ENCODE data around the gene PEF1.

PEF1 gene

GRCh38 chr1:31644560-31645273 lies at the start of gene PEF1:
Gene PEF1 (minus strand): TSS chr1:31644876. CDS start chr1:31644864, 12 bp downstream.
- DNase-seq (ENCODE audit: low read depth) = peak; percentile 98

GRCh38 chr1:31693231-31693630 lies 48.6 kb upstream of the PEF1 start:
- DNase-seq (ENCODE audit: low read depth) = no peak

DNA sequence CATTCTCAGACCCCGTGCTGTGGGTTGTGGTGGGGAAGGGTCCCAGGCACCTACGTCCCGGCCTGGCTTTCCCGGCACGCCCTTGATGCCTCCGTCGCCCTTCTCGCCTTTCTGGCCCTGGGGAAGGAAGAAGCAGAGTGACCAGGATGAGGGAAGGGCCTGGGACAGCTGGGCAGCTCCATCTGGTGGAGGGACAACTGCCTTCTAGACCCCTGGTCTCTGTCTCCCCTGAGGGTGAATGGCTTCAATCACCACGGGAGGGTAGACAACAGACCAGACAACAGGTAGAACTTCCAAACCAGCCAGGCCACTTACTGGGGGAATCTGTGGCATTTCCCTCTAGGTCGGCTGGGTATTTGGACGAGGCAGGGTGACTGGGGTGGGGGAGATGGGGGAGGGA lies 47.3 kb upstream of the PEF1 start:
- no peak for DNase-seq (ENCODE audit: low read depth)

- DNase-seq (ENCODE audit: low read depth) = no peak
Measured at GRCh38 chr1:31691446-31691845, 46.8 kb upstream of the PEF1 start.

GRCh38 chr1:31690921-31691320 lies 46.2 kb upstream of the PEF1 start:
- no peak for DNase-seq (ENCODE audit: low read depth)

GRCh38 chr1:31689854-31690253 lies 45.2 kb upstream of the PEF1 start:
- no peak for DNase-seq (ENCODE audit: low read depth)

DNA sequence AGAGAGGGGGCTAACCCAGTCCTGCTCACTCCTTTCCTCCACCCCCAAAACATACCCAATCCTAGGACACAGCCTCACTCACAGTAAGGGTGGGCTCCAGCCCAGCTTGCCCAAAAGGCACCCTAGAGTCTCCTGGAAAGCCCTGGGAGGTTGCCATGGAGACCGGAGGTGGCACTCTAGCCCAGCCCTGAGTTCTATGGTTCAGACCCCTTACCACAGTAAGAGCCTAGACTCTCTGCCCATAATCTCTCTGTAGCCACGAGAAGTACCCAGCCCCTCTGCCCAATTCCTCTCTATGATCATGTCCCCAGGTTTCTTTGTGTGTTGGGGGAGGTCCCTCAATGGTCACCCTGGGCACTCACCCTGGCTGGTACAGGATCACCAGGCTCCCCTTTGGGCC lies 44.7 kb upstream of the PEF1 start:
- no peak for DNase-seq (ENCODE audit: low read depth)

DNA sequence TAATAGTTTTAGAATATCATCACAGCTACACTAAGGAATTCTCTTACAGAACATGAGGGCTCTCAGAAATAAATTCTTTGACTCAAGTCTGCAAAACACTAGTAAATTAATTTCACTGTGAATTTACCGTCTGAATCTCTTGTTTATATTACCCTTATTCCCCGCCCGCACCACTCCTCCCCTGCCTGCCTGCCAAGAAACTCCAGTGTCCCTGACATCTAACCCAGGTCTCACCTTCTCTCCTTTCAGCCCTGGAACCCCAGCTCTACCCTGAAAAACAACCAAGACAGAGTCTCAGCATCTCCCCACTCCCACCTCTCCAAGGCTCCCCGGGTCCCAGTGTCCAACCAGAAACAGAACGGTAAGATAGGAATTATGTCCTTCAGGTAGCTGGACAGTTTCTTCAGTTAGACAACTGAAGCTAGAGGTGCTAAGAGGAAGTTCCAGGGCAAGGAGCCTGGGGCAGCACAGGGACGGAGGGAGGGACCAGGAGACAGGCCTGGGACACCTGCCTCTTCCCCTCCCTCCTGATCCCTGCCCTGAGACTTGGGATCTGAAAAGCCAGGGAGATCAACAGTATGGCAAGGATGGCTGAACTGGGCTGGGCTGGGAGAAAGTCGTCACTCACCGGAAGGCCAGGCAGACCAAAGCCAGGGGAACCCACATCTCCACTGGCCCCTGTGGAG lies 43.7 kb upstream of the PEF1 start:
- no peak for DNase-seq (ENCODE audit: low read depth)

GRCh38 chr1:31687601-31688000 lies 42.9 kb upstream of the PEF1 start:
- DNase-seq (ENCODE audit: low read depth) = no peak

DNA sequence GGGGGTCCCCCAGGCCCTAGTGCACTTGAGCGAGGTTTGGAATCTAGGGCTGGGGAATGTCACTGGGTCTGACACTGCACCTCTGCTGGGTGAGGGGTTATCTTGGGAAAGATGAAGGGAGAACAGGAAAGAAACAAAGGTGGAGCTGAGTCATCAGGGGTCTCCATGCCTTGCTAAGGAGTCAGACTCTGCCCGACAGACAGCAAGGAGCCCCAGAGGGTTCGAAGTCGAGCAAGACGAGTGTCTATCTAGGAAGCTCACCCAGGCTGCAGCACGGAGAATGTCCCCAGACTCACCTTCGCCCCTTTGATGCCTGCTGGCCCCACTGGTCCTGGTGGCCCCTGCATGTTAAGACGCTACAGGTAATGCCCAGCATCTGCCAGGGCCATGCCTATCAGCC lies 41.1 kb upstream of the PEF1 start:
- no peak for DNase-seq (ENCODE audit: low read depth)

- DNase-seq (ENCODE audit: low read depth) = no peak
Measured at GRCh38 chr1:31683997-31684396, 39.3 kb upstream of the PEF1 start.

GRCh38 chr1:31681415-31681814 lies 36.7 kb upstream of the PEF1 start:
- DNase-seq (ENCODE audit: low read depth) = no peak

- no peak for DNase-seq (ENCODE audit: low read depth)
Measured at GRCh38 chr1:31679676-31680230, 35.1 kb upstream of the PEF1 start.

DNA sequence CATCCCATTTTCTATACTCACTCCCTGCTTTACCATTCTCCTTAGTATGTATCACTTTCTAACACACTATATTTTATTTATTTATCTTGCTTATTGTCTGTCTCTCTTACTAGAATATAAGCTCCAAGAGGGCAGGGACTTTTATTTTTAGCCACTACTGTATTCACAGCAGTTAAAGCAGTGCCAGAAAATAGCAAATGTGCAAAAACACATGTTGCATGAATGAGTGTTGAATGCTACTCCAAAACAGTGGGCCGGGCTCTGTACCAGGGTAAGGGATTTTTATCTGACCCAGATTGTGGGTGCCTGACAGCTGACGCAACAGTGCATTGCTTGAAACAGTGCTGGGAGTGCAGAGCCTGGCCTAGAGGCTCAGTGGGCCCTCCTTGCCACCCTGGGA lies 34.4 kb upstream of the PEF1 start:
- no peak for DNase-seq (ENCODE audit: low read depth)

DNA sequence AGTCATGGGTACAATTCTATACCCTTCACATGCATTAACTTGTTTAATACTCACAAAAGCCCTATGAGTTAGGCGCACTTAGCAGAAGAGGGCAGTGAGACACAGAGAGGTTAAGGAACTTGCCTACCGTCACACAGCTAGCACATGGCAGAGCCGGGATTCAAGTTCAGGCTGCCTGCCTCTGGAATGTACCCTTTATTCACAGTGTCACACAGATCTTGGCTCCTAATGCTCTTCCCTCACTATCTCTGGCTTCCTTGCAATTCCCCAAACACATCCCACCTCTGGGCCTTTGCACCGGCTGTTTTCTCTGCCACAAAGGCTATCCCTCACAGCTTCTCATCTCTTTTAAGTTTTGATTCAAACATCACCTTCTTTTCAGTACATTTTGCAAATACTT lies 34.0 kb upstream of the PEF1 start:
- no peak for DNase-seq (ENCODE audit: low read depth)

DNA sequence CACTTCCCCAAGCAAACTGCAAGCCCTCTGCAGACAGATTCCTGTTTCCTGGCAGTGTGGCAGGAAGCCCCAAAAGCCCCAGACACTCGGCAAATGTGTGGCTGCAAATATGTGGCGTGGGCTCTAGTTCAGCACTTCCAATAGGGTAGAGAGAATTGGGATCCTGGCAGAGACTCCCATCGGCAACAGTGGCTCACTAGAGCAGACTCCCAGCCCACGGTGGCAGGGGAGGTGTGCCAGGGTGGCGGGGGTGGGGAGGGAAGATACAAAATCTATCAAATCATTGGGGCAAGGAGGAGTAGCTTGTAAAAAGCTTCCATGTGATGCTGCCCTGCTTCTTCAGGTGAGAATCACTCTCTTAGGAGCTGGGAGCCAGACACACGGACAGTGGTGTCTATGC lies 33.3 kb upstream of the PEF1 start:
- no peak for DNase-seq (ENCODE audit: low read depth)

DNA sequence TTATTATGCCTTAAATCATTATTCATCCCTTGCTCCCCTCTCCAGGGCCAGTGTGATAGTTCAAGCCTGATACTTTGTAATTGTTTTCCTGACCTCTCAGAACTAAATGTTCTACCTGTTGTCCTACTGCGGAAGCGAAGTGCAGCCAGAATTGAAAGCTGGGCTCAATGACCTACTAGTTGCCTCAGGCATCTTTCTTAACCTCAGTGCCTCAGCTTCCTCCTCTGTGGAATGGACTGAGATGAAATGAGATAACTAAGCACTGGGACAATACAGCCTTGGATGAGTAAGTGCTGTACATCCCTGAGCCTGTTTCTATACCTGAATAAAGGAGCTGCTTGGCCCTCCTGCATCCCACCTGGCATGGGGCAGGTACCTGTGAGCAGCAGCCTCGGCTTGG lies 32.7 kb upstream of the PEF1 start:
- DNase-seq (ENCODE audit: low read depth) = no peak

- no peak for DNase-seq (ENCODE audit: low read depth)
Measured at GRCh38 chr1:31675756-31676155, 31.1 kb upstream of the PEF1 start.

- DNase-seq (ENCODE audit: low read depth) = no peak
Measured at GRCh38 chr1:31675161-31675560, 30.5 kb upstream of the PEF1 start.

- no peak for DNase-seq (ENCODE audit: low read depth)
Measured at GRCh38 chr1:31674626-31675025, 29.9 kb upstream of the PEF1 start.

GRCh38 chr1:31673433-31673832 lies 28.8 kb upstream of the PEF1 start:
- DNase-seq (ENCODE audit: low read depth) = no peak

DNA sequence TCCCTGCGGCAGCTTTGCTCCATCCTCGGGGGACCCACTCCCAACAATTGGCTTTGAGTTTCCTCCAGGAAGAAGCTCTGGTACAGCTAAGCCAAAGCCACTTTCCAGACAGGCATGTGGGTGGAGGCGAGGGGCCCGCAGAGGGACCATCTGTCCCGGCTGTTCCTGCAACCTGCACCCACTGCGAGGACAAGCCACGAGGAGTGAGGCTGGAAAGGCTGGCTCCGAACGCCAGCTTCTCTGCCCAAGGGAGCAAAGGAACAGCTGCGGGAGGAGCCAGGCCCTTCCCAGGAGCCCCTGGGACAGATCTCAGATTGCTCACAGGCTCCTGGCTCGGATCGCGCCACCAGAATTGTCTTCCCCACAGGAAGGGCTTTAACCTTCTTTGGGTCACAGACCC lies 28.3 kb upstream of the PEF1 start:
- DNase-seq (ENCODE audit: low read depth) = no peak

GRCh38 chr1:31671561-31672201 lies 27.0 kb upstream of the PEF1 start:
- no peak for DNase-seq (ENCODE audit: low read depth)
